ENCODE data around the gene DIP2B.
"Not testable (repeated sequence)": the region's sequence is repeated elsewhere in the genome, so short reads cannot be mapped to it uniquely, and the experiment has no call there.

DIP2B gene

DNA sequence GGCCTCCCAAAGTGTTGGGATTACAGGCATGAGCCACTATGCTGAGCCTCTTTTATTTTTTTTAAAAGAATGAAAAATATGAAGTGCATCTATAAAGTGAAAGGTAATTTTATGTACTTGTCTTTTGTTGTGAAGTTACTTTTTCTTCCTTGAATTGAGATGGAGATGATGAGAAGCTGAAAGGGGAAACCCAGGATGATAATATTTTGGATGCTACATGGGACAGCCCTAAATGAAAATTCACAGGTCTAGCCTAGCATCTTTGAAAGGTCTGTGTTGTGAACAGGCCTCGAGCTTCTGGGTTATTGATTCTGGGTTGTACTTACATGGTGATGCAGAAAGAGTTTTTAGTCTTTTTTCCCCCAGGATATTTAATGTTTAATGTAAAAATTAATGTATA is 14.6 kb downstream of the DIP2B start:
- no peak for DNase-seq (ENCODE audit: low read depth)

DNA sequence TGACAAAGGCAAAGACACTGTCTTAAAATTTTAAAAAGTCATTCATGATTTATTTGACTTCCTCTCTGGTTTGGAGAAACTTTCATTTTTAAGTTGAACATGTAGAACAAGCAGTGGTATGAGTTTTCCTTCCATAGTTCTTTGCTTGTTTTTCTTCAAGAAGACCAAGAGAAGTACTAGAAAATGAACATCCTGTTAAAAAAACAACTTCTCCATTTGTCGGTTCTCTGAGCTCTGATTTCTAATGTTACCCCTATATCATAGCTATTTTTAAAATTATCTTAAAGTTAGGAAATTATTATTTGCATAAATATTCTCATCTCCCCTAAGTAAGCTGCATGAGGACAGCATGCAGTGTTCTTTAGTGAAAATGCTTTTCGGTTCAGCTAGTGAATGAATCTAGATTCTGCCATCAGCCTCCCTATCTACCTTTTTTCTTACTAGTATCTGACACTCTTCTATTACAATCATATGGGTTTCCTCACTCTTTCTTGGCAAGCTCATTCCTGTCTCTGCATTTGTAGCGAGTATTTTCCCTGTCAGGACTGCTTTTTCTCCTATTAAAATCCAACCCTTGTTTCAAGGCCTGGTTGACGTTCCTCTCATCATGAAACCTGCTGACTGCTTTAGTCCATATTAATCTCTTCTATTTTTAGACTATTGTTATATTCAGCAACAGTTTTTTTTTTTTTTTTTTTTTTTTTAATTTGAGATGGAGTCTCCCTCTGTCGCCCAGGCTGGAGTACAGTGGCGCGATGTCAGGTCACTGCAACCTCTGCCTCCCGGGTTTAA is 15.8 kb downstream of the DIP2B start:
- DNase-seq (ENCODE audit: low read depth) = no peak

DNA sequence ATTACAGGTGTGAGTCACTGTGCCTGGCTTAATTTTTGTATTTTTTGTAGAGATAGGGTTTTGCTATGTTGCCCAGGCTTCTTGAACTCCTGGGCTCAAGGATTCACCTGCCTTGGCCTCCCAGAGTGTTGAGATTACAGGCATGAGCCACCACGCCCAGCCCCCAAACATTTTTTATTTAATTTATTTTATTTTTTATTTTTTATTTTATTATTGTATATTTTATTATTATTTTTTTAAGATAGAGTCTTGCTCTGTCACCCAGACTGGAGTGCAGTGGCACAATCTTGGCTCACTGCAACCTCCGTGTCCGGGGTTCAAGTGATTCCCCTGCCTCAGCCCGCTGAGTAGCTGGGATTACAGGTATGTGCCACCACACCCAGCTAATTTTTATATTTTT is 17.0 kb downstream of the DIP2B start:
- DNase-seq (ENCODE audit: low read depth) = not testable (repeated sequence)

DNA sequence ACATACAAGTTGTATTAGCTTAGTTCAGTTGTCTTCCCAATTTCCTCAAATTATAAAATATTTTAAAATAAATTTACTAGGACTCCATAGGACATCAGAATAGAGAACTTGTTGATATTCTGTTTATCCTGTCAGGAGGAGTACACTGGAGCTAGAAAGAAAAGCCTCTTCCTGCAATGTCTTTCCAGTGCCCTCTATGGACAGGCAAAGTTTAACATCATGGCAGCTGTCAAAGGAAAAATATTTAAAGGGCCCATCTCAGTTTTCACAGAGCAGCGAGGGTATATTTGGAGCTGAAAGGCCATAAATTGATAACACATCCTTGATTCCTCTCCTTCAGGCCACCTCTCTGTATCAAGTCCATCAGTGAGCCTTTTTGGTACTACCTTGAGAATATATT is 19.0 kb downstream of the DIP2B start:
- DNase-seq (ENCODE audit: low read depth) = no peak

DNA sequence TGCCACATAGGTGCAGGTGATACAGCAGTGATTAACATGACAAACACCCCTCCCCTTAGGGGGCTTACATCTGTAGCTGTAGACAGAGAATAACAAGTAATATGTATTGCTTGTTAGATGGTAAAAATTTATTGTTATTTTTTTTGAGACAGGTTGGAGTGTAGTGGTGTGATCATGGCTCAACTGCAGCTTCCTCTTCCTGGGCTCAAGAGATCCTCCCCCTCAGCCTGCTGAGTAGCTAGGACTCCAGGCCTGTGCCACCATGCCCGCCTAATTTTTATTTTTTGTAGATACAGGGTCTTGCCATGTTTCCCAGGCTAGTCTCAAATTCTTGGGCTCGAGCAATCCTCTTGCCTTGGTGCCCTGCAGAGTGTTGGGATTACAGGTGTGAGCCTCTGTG is 19.8 kb downstream of the DIP2B start:
- DNase-seq (ENCODE audit: low read depth) = no peak

DNA sequence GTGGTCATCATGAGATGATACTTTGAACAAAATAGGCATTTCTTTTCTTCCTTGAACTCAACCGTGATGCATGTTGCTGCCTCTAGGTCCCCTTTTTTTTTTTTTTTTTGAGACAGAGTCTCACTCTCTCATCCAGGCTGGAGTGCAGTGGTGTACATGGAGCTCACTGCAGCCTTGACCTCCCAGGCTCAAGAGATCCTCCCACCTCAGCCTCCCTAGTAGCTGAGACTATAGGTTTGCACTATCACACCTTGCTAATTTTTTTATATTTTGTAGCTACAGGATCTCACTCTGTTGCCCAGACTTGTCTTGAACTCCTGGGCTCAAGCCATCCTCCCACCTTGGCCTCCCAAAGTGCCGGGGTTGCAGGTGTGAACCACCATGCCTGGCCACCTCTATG is 20.6 kb downstream of the DIP2B start:
- DNase-seq (ENCODE audit: low read depth) = no peak

DNA sequence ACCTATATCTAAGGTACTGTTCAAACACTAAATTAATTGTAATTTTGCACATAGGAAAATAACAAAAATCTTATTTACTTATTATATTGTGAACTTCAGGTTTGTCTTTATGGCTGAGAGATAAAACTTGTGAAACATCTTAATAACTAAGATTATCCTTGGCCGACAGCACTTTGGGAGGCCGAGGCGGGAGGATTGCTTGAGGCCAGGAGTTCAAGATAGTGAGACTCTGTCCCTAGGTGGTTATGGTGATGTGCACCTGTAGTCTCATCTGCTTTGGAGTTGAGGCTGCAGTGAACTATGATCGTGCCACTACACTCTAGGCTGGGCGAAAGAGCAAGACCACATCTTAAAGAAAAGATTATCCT is 22.6 kb downstream of the DIP2B start:
- no peak for DNase-seq (ENCODE audit: low read depth)

DNA sequence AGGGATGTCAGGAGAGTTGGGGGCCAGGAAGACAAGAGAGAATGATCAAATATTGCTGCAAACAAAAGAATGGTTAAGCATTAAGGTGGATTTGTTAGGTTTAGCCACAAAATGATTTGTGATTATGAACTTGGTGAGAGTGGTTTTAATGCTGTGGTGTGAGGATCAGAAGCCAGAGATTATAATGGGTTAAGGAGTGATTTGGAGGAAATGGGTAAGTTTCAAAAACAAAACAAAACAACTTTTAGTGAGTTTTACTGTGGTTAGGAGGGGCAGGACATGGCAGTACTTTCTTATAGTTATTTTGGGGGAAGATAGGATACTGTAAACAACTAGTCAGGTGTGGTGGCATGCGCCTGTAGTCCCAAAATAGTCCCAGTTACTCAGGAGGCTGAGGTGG is 24.0 kb downstream of the DIP2B start:
- DNase-seq (ENCODE audit: low read depth) = no peak

DNA sequence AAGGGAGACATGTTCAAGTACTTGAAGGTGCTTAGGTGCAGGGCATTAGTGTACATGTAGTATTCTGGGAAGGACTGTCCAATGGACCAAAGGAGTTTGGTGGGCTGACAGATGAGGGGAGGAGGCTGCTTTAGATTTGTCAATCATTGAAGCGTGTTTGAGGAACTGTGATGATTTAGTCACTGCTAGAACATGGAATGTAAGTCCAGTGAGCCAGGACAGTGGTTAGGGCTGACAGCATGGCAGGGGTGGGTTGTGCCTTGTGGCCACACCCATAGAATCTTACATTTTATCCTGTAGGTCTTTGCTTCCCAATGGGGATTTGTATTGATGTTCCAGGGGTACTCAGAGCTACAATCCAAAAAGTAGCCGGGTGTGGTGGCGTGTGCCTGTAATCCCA is 24.6 kb downstream of the DIP2B start:
- no peak for DNase-seq (ENCODE audit: low read depth)

DNA sequence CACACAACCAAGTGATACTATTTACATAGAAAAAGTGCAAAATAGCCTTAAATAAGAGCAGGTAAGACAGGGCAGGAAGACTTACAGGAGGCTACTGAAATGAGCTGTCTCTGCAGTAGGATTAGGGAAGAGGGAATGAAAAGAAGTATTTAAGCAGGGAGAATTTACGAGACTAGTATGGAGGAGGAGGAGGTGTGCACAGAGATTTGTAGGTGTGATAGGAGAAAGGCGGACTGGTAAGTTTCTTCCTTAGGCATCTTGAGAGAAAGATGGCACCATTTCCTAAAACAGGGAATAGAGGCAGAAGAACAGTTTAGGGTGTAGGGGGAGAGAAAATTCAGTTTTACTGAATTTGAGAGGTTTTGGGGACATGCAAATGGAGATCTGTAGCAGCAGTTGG is 25.7 kb downstream of the DIP2B start:
- DNase-seq (ENCODE audit: low read depth) = no peak

DNA sequence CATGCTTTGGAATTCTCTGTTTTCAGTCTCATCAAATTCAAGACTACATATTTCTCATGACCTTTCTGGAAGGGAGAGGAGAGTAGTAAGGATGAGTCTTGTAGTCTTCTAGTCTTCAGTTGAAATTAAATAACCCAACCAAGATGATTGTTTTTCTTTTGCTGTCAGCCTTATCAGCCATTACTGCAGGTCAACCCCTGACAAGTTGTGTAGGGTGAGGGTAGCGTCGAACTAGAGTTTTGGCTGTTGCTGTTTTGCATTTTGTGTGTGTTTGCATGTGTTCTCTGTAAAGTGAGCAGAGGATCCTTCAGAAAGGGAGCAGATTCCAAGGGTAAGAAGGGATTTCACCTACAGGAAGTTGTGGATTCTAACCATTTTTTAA is 28.4 kb downstream of the DIP2B start:
- DNase-seq (ENCODE audit: low read depth) = no peak

DNA sequence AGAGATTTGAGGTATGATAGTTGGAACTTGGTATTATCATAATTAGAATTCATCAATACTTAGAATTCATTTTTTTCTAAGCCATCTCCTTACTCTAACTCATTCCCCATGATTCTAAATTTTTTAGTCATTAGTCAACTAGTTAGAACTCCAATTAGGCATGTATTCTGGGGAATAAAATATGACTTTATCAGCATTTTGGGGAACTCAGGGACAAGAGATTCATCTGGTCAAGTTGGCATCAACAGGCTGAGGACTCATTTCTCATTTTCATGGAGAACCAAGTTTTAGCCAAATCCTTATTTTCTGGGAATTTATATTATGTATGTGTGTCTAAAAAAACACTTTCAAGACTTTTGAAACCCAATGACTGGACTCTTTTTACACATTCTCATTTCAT is 29.2 kb downstream of the DIP2B start:
- no peak for DNase-seq (ENCODE audit: low read depth)

DNA sequence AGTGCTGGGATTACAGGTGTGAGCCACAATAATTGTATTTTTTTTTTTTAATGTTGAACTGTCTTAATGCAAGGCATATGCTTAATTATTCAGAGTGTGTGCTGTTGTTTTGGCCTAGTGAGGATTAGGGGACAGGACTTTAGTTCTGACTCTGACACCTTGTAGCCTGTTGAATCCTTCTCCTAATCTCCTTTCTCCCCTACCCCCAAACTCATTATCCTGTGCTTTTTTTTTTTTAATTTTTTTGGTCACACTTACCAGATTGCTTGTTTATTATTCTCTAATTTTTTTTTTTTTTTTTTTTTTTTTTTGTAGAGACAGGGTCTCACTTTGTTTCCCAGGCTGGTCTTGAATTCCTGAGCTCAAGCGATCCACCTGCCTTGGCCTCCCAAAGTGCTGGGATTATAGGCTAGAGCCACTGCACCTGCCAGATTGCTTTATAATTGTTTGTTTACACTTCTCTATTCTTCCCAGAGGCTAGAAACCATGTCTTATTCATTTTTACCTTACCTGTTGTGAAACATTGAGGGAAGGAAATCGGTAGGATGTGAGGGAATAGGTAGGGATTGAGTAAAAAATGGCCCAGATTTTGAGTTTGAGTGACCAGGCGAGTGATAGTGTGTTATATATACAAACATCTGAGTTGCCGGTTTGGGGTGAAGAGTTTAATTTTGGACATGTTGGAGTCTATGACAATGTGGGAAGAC is 32.2 kb downstream of the DIP2B start:
- DNase-seq (ENCODE audit: low read depth) = no peak

DNA sequence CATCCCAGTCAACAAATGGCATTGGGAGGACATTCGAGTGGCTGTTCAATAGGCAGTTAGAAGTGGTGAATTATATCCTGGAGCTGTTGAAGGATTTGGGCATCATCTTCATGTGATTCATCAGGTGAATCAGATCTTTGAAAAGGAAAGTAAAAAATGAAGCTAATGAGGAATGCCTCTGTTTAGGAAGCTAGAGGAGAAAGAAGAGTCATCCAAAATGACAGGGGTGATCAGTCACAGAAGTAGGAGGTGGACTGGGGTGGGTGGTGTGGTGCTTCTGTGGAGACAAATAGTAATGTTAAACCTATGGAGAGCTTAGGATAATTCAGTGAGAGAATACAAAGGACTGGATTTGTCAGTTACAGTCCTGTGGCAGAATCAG is 32.7 kb downstream of the DIP2B start:
- no peak for DNase-seq (ENCODE audit: low read depth)

DNA sequence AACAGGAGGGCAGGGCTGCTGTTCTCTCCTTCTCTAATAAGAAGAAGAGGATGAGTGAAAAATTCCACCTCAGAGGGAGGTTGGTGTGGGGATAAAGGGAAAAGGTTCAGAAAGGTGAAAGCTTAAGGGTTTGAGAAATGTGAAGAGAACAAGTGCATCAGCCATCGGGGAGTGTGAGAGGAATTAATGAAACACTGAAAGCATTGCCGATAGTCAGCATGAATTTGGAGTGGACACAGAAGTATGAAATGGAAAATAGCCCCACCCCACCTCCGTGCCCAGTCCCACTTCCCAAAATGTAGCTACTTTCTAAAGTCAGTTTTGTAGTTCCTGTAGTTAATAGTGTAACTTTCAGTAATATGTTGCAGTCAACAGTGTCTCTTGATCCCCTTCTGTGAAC is 33.4 kb downstream of the DIP2B start:
- DNase-seq (ENCODE audit: low read depth) = no peak

DNA sequence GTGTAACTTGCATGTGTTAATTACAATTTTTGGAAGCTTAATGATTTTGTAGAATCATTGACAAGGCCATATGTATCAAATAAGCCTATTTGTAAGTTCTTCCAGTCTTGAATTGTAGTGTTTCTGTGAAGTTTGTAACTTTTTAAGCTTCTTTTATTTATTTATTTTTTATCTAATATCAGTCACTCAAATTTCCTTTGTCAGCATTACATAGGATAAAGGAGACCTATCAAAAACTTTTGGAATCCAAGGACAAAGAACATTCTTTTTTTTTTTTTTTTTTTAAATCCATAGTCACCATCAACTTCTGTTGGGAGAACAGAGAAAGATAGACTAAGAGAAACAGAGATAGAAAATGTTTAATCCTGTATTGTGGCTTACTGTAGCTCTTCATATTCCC is 36.4 kb downstream of the DIP2B start:
- DNase-seq (ENCODE audit: low read depth) = no peak

DNA sequence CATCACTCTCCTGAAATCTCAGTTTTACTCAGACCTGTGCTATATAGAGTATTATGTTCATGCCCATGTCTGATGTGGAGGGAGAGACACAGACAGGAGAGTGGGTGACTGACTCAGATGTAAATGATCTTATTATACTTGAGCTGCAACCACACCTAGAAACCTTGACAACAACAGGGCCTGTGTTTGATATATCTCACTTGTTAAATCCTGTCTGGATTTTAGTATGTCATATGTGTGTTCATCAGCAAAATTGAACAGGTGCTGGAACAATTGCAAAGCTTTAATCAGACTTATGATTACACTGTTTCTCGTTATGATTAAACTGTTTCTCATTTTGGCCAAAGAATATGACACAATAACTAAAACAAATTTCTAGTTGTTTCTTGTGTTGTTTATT is 37.7 kb downstream of the DIP2B start:
- DNase-seq (ENCODE audit: low read depth) = no peak

DNA sequence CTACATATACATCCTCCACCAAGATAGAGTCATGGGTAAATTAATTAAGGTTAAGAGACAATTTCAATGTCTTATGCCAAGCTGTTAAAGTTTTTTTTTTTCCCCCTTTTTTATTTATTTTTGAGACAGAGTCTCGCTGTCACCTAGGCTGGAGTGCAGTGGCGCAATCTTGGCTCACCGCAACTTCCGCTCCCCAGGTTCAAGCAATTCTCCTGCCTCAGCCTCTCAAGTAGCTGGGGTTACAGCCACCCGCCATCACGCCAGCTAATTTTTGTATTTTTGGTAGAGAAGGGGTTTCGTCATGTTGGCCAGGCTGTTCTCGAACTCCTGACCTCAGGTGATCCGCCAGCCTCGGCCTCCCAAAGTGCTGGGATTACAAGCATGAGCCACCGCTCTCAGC is 38.4 kb downstream of the DIP2B start:
- DNase-seq (ENCODE audit: low read depth) = not testable (repeated sequence)

DNA sequence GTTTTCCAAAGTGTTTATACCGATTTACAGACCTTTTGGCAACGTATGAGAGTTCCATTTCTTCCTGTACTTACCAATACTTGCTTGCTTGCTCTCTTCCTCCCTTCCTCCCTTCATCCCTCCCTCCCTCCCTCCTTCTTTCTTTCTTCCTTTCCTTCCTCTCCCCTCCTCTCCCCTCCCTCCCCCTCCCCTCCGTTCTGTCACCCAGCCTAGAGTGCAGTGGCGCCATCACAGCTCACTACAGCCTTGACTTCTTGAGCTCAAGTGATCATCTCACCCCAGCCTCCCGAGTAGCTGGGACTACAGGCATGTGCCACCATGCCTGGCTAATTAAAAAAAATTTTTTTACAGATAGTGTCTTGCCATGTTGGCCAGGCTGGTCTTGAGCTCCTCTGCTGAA is 40.4 kb downstream of the DIP2B start:
- DNase-seq (ENCODE audit: low read depth) = no peak

DNA sequence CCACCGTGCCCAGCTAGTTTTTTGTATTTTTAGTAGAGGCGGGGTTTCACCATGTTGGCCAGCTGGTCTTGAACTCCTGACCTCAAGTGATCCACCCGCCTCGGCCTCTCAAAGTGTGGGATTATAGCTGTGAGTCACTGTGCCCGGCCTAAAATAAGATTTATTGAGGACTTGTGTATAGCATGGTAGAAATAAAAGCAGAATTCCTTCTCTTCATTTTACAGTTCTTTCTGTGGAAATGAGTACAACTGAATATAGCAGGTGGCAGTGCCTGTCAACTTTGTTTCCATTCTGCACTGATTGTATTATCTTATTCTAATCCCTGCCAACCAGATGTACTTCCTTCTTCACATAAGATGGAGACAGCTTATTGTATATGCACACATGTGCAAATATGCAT is 41.0 kb downstream of the DIP2B start:
- DNase-seq (ENCODE audit: low read depth) = no peak

DNA sequence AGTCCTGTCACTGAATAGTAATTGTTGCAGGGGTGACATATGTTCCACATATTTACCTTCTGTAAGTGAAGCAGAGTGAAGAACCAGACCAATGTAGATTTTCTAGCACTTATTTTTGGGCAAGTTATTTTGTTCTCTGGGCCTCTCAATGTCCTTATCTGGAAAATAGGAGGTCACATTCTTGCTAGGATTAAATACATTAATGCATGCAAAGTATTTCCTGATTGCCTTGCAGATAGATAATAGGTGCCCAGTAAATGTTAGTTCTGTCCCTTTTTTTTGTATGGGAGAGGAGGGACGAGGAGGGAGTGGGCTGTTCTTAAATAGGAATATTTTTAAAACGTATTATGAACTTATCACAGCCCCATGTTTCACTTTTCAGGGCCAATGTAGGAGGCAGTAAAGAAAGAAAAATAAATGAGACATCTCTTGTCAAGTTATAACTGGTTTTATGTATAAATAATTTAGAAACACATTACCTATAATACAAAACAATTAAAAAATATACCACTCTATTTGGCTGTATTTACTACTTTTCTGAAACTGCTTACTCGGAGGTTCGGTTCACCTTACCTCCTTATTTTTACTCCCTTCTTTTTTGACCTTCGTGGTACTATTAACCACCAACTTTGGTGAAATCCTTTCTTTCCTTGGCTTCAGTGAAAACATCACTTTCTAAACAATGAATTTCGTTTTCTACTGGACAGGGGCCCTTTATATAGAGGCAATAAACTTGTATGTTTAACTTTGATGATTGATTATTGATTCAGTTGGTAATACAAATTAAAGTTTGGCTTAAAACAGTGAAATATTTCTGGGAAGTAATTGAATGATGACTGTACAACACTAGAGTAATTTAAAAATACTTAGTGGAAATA is 41.9 kb downstream of the DIP2B start:
- no peak for DNase-seq (ENCODE audit: low read depth)

DNA sequence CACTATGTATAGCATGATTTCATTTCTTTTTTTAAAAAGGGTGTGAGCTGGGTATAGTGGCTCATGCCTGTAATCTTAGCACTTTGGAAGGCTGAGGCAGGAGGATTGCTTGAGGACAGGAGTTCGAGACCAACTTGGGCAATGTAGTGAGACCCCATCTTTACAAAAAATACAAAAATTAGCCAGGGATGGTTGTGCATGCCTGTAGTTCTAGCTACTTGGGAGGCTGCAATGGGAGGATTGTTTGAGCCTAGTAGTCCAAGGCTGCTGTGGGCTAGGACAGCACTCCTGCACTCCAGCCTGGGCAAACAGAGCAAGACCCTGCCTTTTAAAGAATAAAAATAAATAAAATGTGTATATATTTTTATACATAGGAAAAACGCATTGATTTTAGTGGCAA is 43.0 kb downstream of the DIP2B start:
- DNase-seq (ENCODE audit: low read depth) = no peak

DNA sequence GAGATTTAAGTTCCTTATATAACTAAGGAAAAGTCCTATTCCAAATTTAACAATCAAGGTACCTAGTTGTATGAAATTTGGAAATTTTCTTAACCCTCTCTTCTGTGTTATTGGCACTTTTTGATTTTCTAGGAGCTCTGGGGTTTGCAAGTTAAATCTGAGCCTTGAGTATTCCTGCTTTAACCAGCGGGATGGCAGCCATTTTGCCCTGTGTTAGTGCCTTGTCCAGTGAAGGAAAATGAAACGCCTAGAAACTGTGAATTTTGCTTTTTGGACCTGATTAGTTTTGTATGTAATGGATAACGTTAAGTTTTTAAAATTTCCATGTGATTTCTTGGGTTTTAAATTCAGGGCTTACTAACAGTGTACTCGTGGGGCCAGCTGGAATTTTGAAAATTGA is 45.1 kb downstream of the DIP2B start:
- no peak for DNase-seq (ENCODE audit: low read depth)
